HepG2 (cell line): ENCODE measurements around the gene TBC1D25. TPM values are rescaled to one million over a fixed set of nuclear protein-coding genes. Genes with fewer than 3 reads are reported as not detected.

Experiments used
- BHLHE40 ChIP-seq: IDR thresholded peaks from 2 replicates; pipeline ENCODE4 v1.6.1; 2011; ENCODE audit warnings: low read length, improper control_type of control experiment
- EZH2 ChIP-seq: conservative IDR thresholded peaks from 2 replicates; pipeline ENCODE4 v1.6.1; 2012; ENCODE audit warnings: mild to moderate bottlenecking, low read depth, low read length, moderate library complexity
- FOXP1 ChIP-seq, 2 experiments: fragments of 450-650 bp in 1 of 2; IDR thresholded peaks; 2 replicates each; pipeline ENCODE4 v1.6.1; 2017 to 2018; ENCODE audit warnings: antibody characterized with exemption in 1 of 2
- HBP1 ChIP-seq: IDR thresholded peaks from 2 replicates; pipeline ENCODE4 v1.6.1; 2016; ENCODE audit warnings: low read depth, control low read depth
- HMGA1 ChIP-seq: sonication (generic); formaldehyde crosslinking; conservative IDR thresholded peaks from 2 replicates; pipeline ENCODE4 v1.4.0; 2020; ENCODE audit warnings: missing genetic modification reagents
- JUNB ChIP-seq: sonication (generic); formaldehyde crosslinking; IDR thresholded peaks from 2 replicates; pipeline ENCODE4 v1.8.0; 2022; ENCODE audit warnings: missing genetic modification reagents, mild to moderate bottlenecking, borderline replicate concordance
- NR2F1 ChIP-seq, 2 experiments: fragments of 450-650 bp in 1 of 2; formaldehyde crosslinking in 1 of 2; IDR thresholded peaks; 2 replicates each; pipeline versions ENCODE4 v1.5.0 to v1.6.1; 2016 to 2020; ENCODE audit warnings: mild to moderate bottlenecking in 1 of 2, missing compliant biosample characterization in 1 of 2, missing genetic modification reagents in 1 of 2, moderate library complexity in 1 of 2
- POLR2AphosphoS5 ChIP-seq: IDR thresholded peaks from 2 replicates; pipeline ENCODE4 v1.6.1; 2012; ENCODE audit warnings: low read depth, low read length
- POLR2G ChIP-seq: fragments of 200-400 bp; formaldehyde crosslinking; IDR thresholded peaks from 2 replicates; pipeline ENCODE4 v1.6.1; 2018; ENCODE audit warnings: mild to moderate bottlenecking, low read depth, low read length, moderate library complexity
- PTBP1 ChIP-seq: fragments of 200-400 bp; formaldehyde crosslinking; IDR thresholded peaks from 2 replicates; pipeline ENCODE4 v1.6.1; 2018; ENCODE audit warnings: low read length, low read depth; ENCODE audit not compliant: poor library complexity, severe bottlenecking
- RBFOX2 ChIP-seq: fragments of 200-400 bp; formaldehyde crosslinking; IDR thresholded peaks from 2 replicates; pipeline ENCODE4 v1.6.1; 2017; ENCODE audit warnings: low read depth, mild to moderate bottlenecking, low read length
- RBM22 ChIP-seq: fragments of 200-400 bp; formaldehyde crosslinking; optimal IDR thresholded peaks from 2 replicates; pipeline ENCODE3; 2017; ENCODE audit warnings: mild to moderate bottlenecking, low read length, moderate library complexity
- SKIL ChIP-seq: sonication (generic); formaldehyde crosslinking; IDR thresholded peaks from 2 replicates; pipeline ENCODE4 v1.8.0; 2022; ENCODE audit warnings: missing genetic modification reagents, mild to moderate bottlenecking, moderate library complexity, borderline replicate concordance
- SYNCRIP ChIP-seq: fragments of 200-400 bp; formaldehyde crosslinking; IDR thresholded peaks from 2 replicates; pipeline ENCODE4 v1.6.1; 2018; ENCODE audit warnings: mild to moderate bottlenecking, low read depth, low read length; ENCODE audit not compliant: insufficient read depth
- ZBED4 ChIP-seq: sonication (generic); formaldehyde crosslinking; IDR thresholded peaks from 2 replicates; pipeline ENCODE4 v1.4.0; 2020; ENCODE audit warnings: missing genetic modification reagents, borderline replicate concordance
- ZBTB43 ChIP-seq: sonication (generic); formaldehyde crosslinking; conservative IDR thresholded peaks from 2 replicates; pipeline ENCODE4 v1.4.0; 2020; ENCODE audit warnings: missing genetic modification reagents
- ZIK1 ChIP-seq: sonication (generic); formaldehyde crosslinking; IDR thresholded peaks from 2 replicates; pipeline ENCODE4 v1.5.0; 2020; ENCODE audit warnings: mild to moderate bottlenecking, low read depth, missing genetic modification reagents, borderline replicate concordance
- ZNF224 ChIP-seq: sonication (generic); formaldehyde crosslinking; IDR thresholded peaks from 2 replicates; pipeline ENCODE4 v1.5.0; 2020; ENCODE audit warnings: mild to moderate bottlenecking, missing genetic modification reagents
- ZNF230 ChIP-seq: sonication (generic); formaldehyde crosslinking; IDR thresholded peaks from 2 replicates; pipeline ENCODE4 v1.4.0; 2020; ENCODE audit warnings: mild to moderate bottlenecking, missing genetic modification reagents
- ZNF615 ChIP-seq: sonication (generic); formaldehyde crosslinking; IDR thresholded peaks from 2 replicates; pipeline ENCODE4 v1.5.0; 2020; ENCODE audit warnings: mild to moderate bottlenecking, missing genetic modification reagents, borderline replicate concordance
- ZNF644 ChIP-seq: IDR thresholded peaks from 2 replicates; pipeline ENCODE4 v1.6.1; 2016; ENCODE audit warnings: low read depth
- ZSCAN20 ChIP-seq: sonication (generic); formaldehyde crosslinking; IDR thresholded peaks from 2 replicates; pipeline ENCODE4 v1.4.0; 2020; ENCODE audit warnings: missing genetic modification reagents, mild to moderate bottlenecking, borderline replicate concordance
- polyA plus RNA-seq, 8 experiments: library from polyadenylated mRNA; depleted of rRNA in 3 of 8; stranded (reverse) in 7 of 8; unstranded in 1 of 8; fragments of >200 nt; fragmentation: Illumina TruSeq in 4 of 8; extraction: Trizol in 4 of 8; gene quantifications; 2 replicates each; pipeline versions ENCODE4 v1.2.1 to v1.2.3, GENCODE V29; 2011 to 2016; ENCODE audit warnings: low read depth in 4 of 8, missing spikeins in 1 of 8, mixed read lengths in 1 of 8; ENCODE audit not compliant: insufficient read depth in 1 of 8
- total RNA-seq, 5 experiments: library from RNA; depleted of rRNA; stranded (reverse); fragments of >200 nt; fragmentation: Illumina TruSeq; extraction: Trizol; gene quantifications; 2 replicates each; pipeline ENCODE4 v1.2.3, GENCODE V29; 2016; ENCODE audit warnings: low read depth in 1 of 5

TBC1D25 gene
- total and polyA plus RNA-seq, 2 of the 13 experiments (the other 11 are each of a cell fraction or from before 2014, with no cell fraction given), result 3.5 to 4.7 TPM

- TF ChIP-seq BHLHE40, result no peak
- TF ChIP-seq RBFOX2, result peak; percentile 57; the same call in 1 of the 2 replicates
- no peak for TF ChIP-seq NR2F1 (CRISPR knock-in tag; IDR thresholded peaks at IDR 0.05)
- peak; percentile 59; the same call in 1 of the 2 replicates for TF ChIP-seq POLR2G
- TF ChIP-seq SYNCRIP, result no peak
- no peak for TF ChIP-seq SKIL (CRISPR knock-in tag)
- TF ChIP-seq HBP1, result no peak
- TF ChIP-seq ZIK1 (CRISPR knock-in tag), result no peak
- peak; percentile 84 for TF ChIP-seq RBM22
- TF ChIP-seq ZNF644, result no peak
- no peak for TF ChIP-seq ZNF615
- no peak for TF ChIP-seq FOXP1 (IDR thresholded peaks at IDR 0.05)
- no peak for TF ChIP-seq FOXP1 (CRISPR knock-in tag; IDR thresholded peaks at IDR 0.05)
- TF ChIP-seq ZBTB43 (CRISPR knock-in tag), result no peak
- TF ChIP-seq EZH2, result no peak
- no peak for TF ChIP-seq PTBP1
- TF ChIP-seq ZNF224 (CRISPR knock-in tag), result no peak
- no peak for TF ChIP-seq HMGA1 (CRISPR knock-in tag)
- TF ChIP-seq ZSCAN20 (CRISPR knock-in tag), result no peak
- TF ChIP-seq POLR2AphosphoS5, result peak; percentile 24; the same call in 1 of the 2 replicates
- TF ChIP-seq ZBED4 (CRISPR knock-in tag), result no peak
- no peak for TF ChIP-seq ZNF230 (CRISPR knock-in tag)
- no peak for TF ChIP-seq JUNB (CRISPR knock-in tag)
These were observed 39.2 kb downstream of the TBC1D25 start (continued) for GRCh38 chrX:48578661-48579128.
